OCI-LY7 (cell line): Measurements from ENCODE around the gene CUX1. TPM values are rescaled to one million over a fixed set of nuclear protein-coding genes. Genes with fewer than 3 reads are reported as not detected.

Source experiments
- BruUV-seq: library from RNA; stranded (reverse); fragments of 400-500 nt; replicated peaks from 2 replicates; lab custom pipeline; 2021; lab: Mats Ljungman, UMichigan
- CTCF ChIA-PET: fragments of 300-600 bp; sonication (Branson Sonifier 250); formaldehyde crosslinking; loops from one replicate; lab custom pipeline; 2022; ENCODE audit warnings: antibody characterized with exemption; ENCODE audit not compliant: unreplicated experiment; lab: Charles Lee
- POLR2A ChIA-PET: fragments of 300-600 bp; sonication (Branson Sonifier 250); formaldehyde crosslinking; loops from one replicate; lab custom pipeline; 2022; ENCODE audit warnings: antibody characterized with exemption; lab: Charles Lee
- DNase-seq: peaks from one replicate; pipeline ENCODE4 v3.0.0-alpha.2; 2015; ENCODE audit warnings: low spot score
- H2AFZ ChIP-seq: fragments of 200-600 bp; sonication (generic), shearing (Covaris generic); 2 replicates; pipeline ENCODE4 v1.6.1; 2014; ENCODE audit warnings: mild to moderate bottlenecking, antibody characterized with exemption, low read length, moderate library complexity
- H3K27ac ChIP-seq: fragments of 200-600 bp; sonication (generic); 2 replicates; pipeline ENCODE4 v1.5.1; 2014; ENCODE audit warnings: mixed run types, low read depth, mild to moderate bottlenecking, moderate library complexity, low read length, inconsistent platforms; ENCODE audit not compliant: poor library complexity, severe bottlenecking
- H3K36me3 ChIP-seq: fragments of 200-600 bp; sonication (generic); 2 replicates; pipeline ENCODE4 v1.6.1; 2014; ENCODE audit warnings: mild to moderate bottlenecking, antibody characterized with exemption, low read length, moderate library complexity, mixed read lengths; ENCODE audit not compliant: insufficient read depth
- H3K4me1 ChIP-seq: fragments of 200-600 bp; sonication (generic); 2 replicates; pipeline ENCODE4 v1.5.1; 2014; ENCODE audit warnings: mild to moderate bottlenecking, low read length; ENCODE audit not compliant: insufficient read depth, poor library complexity, severe bottlenecking
- H3K4me2 ChIP-seq: fragments of 200-600 bp; sonication (generic); 2 replicates; pipeline ENCODE4 v1.6.1; 2014; ENCODE audit warnings: mild to moderate bottlenecking, low read length
- H3K4me3 ChIP-seq: fragments of 200-600 bp; sonication (generic); 2 replicates; pipeline ENCODE4 v1.5.1; 2014; ENCODE audit warnings: mild to moderate bottlenecking, low read depth, low read length; ENCODE audit not compliant: poor library complexity, severe bottlenecking
- H3K79me2 ChIP-seq: fragments of 200-600 bp; sonication (generic); 2 replicates; pipeline ENCODE4 v1.6.1; 2016; ENCODE audit warnings: low read depth, mild to moderate bottlenecking, low read length, moderate library complexity, mixed read lengths; ENCODE audit not compliant: insufficient read depth
- H3K9me2 ChIP-seq: fragments of 200-600 bp; sonication (generic); 2 replicates; pipeline ENCODE4 v1.6.1; 2016; ENCODE audit warnings: mild to moderate bottlenecking, low read length, mixed read lengths; ENCODE audit not compliant: insufficient read depth
- H3K9me3 ChIP-seq: fragments of 200-600 bp; sonication (generic); 2 replicates; pipeline ENCODE4 v1.6.1; 2014; ENCODE audit warnings: mild to moderate bottlenecking, mixed run types, low read length, mixed read lengths
- H4K20me1 ChIP-seq: fragments of 200-600 bp; sonication (generic); 2 replicates; pipeline ENCODE4 v1.6.1; 2014; ENCODE audit warnings: mild to moderate bottlenecking, antibody characterized with exemption, low read length, moderate library complexity, mixed read lengths; ENCODE audit not compliant: insufficient read depth
- EZH2phosphoT487 ChIP-seq: fragments of 200-600 bp; sonication (generic); IDR thresholded peaks from 2 replicates; pipeline ENCODE4 v1.6.1; 2018; ENCODE audit warnings: low read depth, borderline replicate concordance, mild to moderate bottlenecking, mixed run types, antibody characterized with exemption, low read length, moderate library complexity, mixed read lengths
- intact Hi-C: fragments of 100-400 bp; cut with micrococcal nuclease; formaldehyde crosslinking; loops from one replicate; pipeline ENCODE4 v1.10.0; 2022; ENCODE audit not compliant: unreplicated experiment
- total RNA-seq, 2 experiments: library from RNA; depleted of rRNA in 1 of 2; stranded (reverse); fragments of >200 nt in 1 of 2; shearing (Covaris generic) in 1 of 2; gene quantifications; 2 replicates each; pipeline ENCODE4 v1.2.3, GENCODE V29; 2014 to 2022
- TF ChIP-seq, protein P1 (sequence below): fragments of 200-600 bp; sonication (generic); conservative IDR thresholded peaks from 2 replicates; pipeline ENCODE4 v1.5.1; 2014; ENCODE audit warnings: mild to moderate bottlenecking, antibody characterized with exemption, low read length, moderate library complexity, mixed read lengths

Gene CUX1
- total RNA-seq, 2 experiments from 2014 or later = 143 to 199 TPM

DNA sequence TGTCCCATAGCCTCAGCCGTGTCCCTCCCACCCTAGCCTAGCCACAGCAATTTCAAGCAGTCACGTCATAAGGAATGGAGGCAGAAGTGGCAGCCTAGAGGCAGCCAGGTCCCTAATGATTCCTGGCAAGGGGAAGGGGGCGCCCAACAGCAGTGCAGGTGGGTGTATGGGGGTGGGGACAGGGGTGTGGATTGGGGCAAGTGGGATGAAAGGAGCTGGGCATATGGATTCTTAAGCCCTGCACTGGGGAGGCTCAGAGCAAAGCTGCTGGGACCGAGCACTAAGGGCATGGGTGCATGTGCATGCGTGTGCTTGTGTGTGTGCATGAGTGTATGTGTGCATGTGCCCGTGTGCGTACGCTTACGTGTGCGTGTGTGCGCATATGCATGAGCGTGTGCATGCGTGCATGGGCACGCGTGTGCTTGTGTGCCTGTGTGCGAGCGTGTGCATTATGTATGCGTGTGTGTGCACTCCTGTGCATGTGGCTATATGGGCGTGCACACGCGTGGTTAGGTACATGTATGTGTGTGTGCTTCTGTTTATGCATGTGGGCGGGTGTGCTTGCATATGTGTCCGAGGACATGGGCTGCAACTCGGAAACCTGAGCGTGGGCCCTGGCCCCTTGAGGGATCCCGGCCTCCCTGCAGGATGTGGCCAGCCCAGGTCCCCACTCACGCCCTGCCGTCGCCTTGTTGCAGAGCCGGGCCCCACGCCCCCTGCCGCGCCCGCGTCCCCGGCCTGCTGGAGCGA is 503.4 kb downstream of the CUX1 start:
- TF ChIP-seq EZH2phosphoT487 = no peak
- TF ChIP-seq, protein P1, sequence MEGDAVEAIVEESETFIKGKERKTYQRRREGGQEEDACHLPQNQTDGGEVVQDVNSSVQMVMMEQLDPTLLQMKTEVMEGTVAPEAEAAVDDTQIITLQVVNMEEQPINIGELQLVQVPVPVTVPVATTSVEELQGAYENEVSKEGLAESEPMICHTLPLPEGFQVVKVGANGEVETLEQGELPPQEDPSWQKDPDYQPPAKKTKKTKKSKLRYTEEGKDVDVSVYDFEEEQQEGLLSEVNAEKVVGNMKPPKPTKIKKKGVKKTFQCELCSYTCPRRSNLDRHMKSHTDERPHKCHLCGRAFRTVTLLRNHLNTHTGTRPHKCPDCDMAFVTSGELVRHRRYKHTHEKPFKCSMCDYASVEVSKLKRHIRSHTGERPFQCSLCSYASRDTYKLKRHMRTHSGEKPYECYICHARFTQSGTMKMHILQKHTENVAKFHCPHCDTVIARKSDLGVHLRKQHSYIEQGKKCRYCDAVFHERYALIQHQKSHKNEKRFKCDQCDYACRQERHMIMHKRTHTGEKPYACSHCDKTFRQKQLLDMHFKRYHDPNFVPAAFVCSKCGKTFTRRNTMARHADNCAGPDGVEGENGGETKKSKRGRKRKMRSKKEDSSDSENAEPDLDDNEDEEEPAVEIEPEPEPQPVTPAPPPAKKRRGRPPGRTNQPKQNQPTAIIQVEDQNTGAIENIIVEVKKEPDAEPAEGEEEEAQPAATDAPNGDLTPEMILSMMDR = no peak
- Histone ChIP-seq H3K4me1 (peaks cover 6% of the 10 kb centered on the region), H3K4me3 (no peak overlapping the region), H3K27ac (no peak overlapping the region), H4K20me1 (no peaks in the 10 kb centered on the region), H3K79me2 (no peaks in the 10 kb centered on the region), H2AFZ (no peak overlapping the region), H3K4me2 (no peak overlapping the region), H3K9me3 (no peaks in the 10 kb centered on the region), H3K9me2 (no peaks in the 10 kb centered on the region), H3K36me3 (peaks cover 83% of the 10 kb centered on the region)
- intact Hi-C loops = loop anchor here (5.0 kb wide), 2 partner anchors 33 to 67 kb away; partner anchors contain the start of gene SH2B2
- ChIA-PET POLR2A (no interaction called here), CTCF (no interaction called here)
- DNase-seq = no peak
- BruUV-seq = no TSS peak

DNA sequence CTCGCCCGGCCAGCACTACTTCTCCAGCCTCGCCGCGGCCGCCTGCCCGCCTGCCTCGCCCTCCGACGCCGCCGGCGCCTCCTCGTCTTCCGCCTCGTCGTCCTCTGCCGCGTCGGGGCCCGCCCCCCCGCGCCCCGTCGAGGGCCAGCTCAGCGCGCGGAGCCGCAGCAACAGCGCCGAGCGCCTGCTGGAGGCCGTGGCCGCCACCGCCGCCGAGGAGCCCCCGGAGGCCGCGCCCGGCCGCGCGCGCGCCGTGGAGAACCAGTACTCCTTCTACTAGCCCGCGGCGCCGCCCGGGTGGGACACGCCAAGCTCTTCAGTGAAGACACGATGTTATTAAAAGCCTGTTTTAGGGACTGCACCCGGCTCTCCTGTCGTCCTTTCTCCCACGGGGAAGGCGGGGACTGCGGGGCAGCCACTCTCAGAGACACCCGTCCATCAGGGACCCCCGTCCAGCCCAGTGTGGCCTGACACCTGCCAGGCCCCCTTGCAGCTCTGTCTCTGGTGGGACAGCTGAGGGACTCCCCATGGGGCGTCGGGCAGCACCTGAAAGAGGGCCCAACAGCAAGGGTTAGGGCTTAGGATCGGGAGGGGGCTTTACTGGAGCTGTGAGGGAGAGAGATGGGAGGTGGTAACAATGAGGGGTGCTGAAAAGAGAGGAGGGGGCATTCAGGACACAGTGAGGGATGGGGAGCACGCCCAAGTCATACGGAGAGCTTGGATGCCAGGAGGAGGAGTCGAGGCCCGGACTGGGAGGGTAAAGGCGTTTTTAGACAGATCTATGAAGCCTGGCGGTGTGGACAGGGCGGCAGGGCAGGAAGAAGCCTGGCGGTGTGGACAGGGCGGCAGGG is 504.1 kb downstream of the CUX1 start:
- H3K36me3 ChIP-seq = peaks cover 76% of the 10 kb centered on the region
- H3K9me3 ChIP-seq = no peaks in the 10 kb centered on the region
- H3K79me2 ChIP-seq = no peaks in the 10 kb centered on the region
- H4K20me1 ChIP-seq = no peaks in the 10 kb centered on the region
- H3K4me3 ChIP-seq = no peak overlapping the region
- ChIA-PET POLR2A (no interaction called here), CTCF (no interaction called here)
- BruUV-seq = no TSS peak
- H2AFZ ChIP-seq = no peak overlapping the region
- no peak for TF ChIP-seq EZH2phosphoT487
- TF ChIP-seq, protein P1 = no peak
- no peak overlapping the region for H3K27ac ChIP-seq
- H3K4me1 ChIP-seq = peaks cover 7% of the 10 kb centered on the region
- intact Hi-C loops = loop anchor here (5.0 kb wide), 2 partner anchors 34 to 66 kb away; partner anchors contain the start of gene SH2B2
- no peak overlapping the region; the same call in 1 of the 2 replicates for H3K4me2 ChIP-seq
- no peak for DNase-seq
- no peaks in the 10 kb centered on the region for H3K9me2 ChIP-seq
